NT2/D1 (cell line): ENCODE data around the gene P2RX6.

ENCODE experiments used
- YY1 ChIP-seq: IDR thresholded peaks from 2 replicates; pipeline ENCODE4 v1.6.1; 2011; ENCODE audit not compliant: insufficient read length, insufficient read depth
- ZNF274 ChIP-seq: IDR thresholded peaks from 2 replicates; pipeline ENCODE4 v1.6.1; 2011; ENCODE audit warnings: mild to moderate bottlenecking, low read depth, low read length

GRCh38 chr22:21025266-21025665 is 10.3 kb downstream of the P2RX6 start:
- TF ChIP-seq YY1 (no peak), ZNF274 (no peak)
